GM11168 (cell line): Measurements from ENCODE around the gene HAPLN3.

ENCODE experiments used
- in situ Hi-C: fragments of 300-500 bp; cut with MboI; formaldehyde crosslinking; loops from one replicate; pipeline ENCODE4 v1.12.0; 2022; ENCODE audit warnings: low sequenced_read_pairs; ENCODE audit not compliant: unreplicated experiment

The HAPLN3 gene

GRCh38 chr15:88912500-88912921 lies 17.2 kb upstream of the HAPLN3 start:
- in situ Hi-C loops, result no loop called here

GRCh38 chr15:88911766-88912118 lies 16.4 kb upstream of the HAPLN3 start:
- in situ Hi-C loops, result no loop called here

- in situ Hi-C loops, result loop anchor here (5.0 kb wide), 1 partner anchor 102 kb away; no protein-coding TSS in a partner anchor
Observed at GRCh38 chr15:88909956-88910831, 14.8 kb upstream of the HAPLN3 start.

DNA sequence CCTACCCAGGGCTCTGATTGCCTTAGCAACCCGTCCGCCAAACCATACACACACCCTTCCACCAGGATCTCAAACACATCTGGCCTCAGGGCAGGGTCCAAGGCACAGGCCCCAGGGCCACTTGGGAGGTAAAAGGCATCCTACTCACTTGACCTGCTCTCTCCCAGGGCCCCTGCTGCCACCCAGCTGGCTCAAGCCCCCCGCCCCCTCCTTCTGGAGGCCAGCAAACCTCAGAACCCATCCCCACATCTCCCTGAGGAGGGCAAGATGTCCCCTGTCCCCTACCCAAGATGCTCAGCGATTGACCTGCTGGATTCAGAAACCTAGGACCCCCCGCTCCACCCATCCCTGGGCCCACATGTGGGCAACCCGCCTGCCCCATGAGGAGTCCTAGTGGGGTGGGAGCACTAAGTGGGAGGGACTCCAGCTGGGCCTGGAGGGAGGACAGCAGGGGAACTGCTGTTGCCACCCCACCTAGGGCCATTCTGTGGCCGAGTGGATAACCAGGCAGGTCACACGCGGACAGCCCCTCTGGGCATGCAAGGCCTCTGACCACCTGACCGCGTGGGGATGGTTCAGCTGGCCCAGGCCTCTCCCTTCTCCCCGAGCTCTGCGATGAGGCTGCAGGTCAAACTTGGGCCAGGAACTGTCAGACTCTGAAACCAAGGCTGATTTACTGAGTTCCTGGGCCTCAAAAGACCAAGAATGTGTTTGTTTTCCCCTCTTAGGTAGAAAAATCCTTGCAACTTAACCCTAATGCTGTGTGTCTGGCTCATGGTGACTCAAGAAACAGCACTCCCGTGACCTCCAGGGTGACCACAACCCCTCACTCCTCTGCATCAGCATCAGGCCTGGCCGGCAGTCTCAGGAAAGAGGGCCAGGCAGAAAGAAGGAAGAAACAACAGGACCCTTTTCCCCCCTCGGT lies 13.6 kb upstream of the HAPLN3 start:
- in situ Hi-C loops, result loop anchor here (5.0 kb wide), 1 partner anchor 103 kb away; no protein-coding TSS in a partner anchor

GRCh38 chr15:88908123-88908522 lies 12.8 kb upstream of the HAPLN3 start:
- in situ Hi-C loops, result loop anchor here (5.0 kb wide), 1 partner anchor 104 kb away; no protein-coding TSS in a partner anchor

DNA sequence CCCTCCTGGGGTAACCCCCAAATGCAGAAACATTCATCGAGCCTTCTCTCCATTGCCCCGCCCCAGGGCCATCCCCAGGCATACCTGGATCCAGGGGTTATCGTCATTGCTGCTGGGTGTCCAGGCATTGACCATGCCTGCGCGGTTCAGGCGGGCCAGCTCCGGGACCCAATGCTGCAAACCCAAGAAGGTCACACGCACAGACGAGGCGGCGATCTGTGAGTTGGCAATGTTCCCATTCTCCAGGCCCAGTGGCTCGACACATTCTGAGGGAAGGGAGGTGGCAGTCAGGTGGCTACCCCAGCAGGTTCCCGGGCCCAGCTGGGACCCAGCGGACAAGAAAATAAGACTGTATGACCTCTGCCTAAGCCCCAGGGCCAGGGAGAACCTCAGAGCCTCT lies 11.8 kb upstream of the HAPLN3 start:
- in situ Hi-C loops, result loop anchor here (5.0 kb wide), 1 partner anchor 105 kb away; no protein-coding TSS in a partner anchor

GRCh38 chr15:88906551-88906950 lies 11.2 kb upstream of the HAPLN3 start:
- in situ Hi-C loops, result loop anchor here (5.0 kb wide), 1 partner anchor 106 kb away; no protein-coding TSS in a partner anchor

DNA sequence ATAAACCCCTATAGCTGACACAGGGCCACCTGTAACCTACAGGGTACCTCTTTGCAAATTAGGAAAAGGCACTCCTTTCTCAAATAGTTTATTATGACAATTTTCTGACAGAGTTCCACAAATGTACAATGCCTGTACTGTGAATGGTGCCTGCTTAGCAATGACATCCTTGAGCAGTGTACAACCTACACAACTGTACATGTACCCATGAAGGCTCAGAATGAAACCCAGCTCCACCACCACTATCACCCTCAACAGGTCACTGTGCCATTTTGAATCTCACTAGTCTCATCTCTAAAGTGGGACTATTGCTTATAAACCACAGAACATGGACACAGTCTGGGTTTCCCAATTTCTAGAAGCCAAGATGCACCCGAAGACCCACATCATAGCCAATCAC lies 10.8 kb upstream of the HAPLN3 start:
- in situ Hi-C loops, result loop anchor here (5.0 kb wide), 1 partner anchor 106 kb away; no protein-coding TSS in a partner anchor

GRCh38 chr15:88905576-88905975 lies 10.2 kb upstream of the HAPLN3 start:
- in situ Hi-C loops, result loop anchor here (5.0 kb wide), 1 partner anchor 107 kb away; no protein-coding TSS in a partner anchor

DNA sequence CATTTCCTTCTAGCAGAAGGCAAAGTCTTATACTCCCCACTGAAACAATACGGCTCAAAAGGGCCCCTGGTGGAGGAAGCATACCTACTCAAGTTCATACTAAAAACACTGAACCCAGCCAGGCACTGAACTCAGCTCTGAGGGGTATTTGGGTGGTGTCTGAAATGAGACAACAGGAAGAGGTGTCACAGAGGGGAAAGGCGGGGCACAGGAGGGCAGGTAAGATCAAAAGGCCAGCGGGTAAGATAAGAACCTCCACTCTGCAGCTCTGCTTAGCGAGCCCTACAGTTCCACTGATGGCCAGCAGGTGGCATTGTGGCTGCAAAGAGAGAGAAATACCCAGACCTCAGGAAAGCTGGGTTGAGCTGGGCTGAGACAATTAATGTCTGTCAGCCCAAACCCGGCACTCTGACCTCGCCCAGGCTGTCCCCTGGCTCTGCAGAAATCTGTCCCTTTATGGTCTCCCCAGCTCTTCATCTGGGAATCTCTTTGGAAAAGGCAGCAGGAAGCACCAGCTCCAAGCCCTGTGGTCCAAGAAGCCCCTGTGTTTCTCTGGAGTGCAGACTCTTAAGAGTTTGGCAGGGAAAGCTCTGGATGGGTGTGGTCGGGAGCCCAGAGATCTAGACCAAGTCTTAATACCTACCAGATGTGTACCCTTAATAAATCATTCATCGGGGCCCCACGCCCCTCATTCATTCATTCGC lies 9.4 kb upstream of the HAPLN3 start:
- in situ Hi-C loops, result loop anchor here (5.0 kb wide), 1 partner anchor 108 kb away; no protein-coding TSS in a partner anchor

GRCh38 chr15:88904257-88904623 lies 8.9 kb upstream of the HAPLN3 start:
- in situ Hi-C loops, result no loop called here

- in situ Hi-C loops, result no loop called here
Observed at GRCh38 chr15:88902846-88903245, 7.5 kb upstream of the HAPLN3 start.

DNA sequence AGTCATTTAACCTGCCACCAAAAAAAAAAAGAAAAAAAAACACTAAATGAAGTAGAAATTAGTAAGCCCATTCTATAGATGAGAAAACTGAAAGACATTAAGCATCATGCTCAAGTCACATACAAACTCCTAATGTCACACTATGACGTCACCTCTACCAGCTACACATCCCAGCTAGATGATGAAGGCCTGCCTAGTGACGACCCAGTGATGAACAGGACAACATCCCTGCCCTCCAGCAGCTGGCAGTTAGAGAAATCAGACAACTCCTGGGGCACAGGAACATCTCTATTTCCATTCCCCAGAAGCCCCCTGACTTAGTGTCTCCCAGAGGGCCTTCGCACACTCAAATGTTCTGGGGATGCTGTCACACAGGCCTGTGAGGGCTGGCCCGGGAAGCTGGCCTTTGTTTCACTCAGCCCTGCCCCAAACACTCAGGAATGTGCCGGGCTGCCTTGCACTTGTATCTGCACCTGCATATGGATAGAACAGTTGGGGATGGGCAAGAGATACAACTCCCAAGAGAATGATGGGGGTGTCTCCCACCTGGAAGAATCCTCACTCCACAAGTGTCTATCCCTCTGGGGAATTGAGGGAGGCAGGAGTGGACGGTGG lies 7.0 kb upstream of the HAPLN3 start:
- in situ Hi-C loops, result no loop called here

- in situ Hi-C loops, result no loop called here
Observed at GRCh38 chr15:88901508-88902220, 6.3 kb upstream of the HAPLN3 start.

DNA sequence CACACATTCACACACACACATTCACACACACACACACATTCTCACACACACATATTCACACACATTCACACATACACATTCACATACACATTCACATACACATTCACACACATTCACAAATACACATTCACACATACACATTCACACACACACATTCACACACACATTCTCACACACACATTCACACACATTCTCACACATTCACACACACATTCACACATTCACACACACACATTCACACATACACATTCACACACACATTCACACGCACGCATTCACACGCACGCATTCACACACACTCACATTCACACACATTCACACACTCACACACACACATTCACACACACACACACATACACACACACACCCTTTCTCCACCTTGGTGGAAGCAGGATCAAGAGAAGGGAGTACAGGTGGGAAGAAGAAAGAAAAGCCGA lies 5.7 kb upstream of the HAPLN3 start:
- in situ Hi-C loops, result no loop called here

- in situ Hi-C loops, result no loop called here
Observed at GRCh38 chr15:88900309-88900981, 5.1 kb upstream of the HAPLN3 start.

DNA sequence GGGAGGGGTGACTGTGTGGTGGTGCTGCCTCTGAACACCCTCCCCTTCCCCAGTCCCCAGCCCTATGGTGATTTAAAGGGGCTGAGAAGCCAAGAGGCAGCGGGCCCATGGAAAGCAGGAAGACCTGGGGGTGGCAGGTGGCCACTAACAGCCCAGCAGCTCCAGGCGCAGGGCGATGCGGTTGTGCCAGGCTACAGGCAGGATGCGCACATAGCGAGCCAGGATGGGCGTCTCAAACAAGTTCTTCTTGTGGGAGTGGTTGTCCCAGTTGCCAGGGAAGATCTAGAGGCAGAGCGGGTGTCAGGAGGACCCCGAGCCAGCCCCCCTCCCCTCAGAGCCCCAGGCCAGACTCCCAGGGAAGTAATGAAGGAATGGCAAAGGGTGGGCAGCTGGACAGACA lies 3.9 kb upstream of the HAPLN3 start:
- in situ Hi-C loops, result loop anchor here (10.0 kb wide), 1 partner anchor 276 kb away; no protein-coding TSS in a partner anchor

GRCh38 chr15:88898736-88899135 lies 3.4 kb upstream of the HAPLN3 start:
- in situ Hi-C loops, result loop anchor here (10.0 kb wide), 1 partner anchor 276 kb away; no protein-coding TSS in a partner anchor
